GM10266 (cell line): Measurements from ENCODE around the gene TWIST2.

Experiments used
- DNase-seq: peaks from one replicate; pipeline ENCODE4 v3.0.0; 2012; ENCODE audit errors: extremely low spot score
- CTCF ChIP-seq: IDR thresholded peaks from 2 replicates; pipeline ENCODE4 v1.5.1; 2012; ENCODE audit warnings: mild to moderate bottlenecking, low read depth; ENCODE audit not compliant: control insufficient read depth, insufficient read depth; ENCODE audit errors: missing control alignments

TWIST2 gene

GRCh38 chr2:238903141-238903540 is 55.3 kb downstream of the TWIST2 start:
- no peak for DNase-seq
- TF ChIP-seq CTCF = no peak

- DNase-seq = no peak
- TF ChIP-seq CTCF = no peak
Measured at GRCh38 chr2:238904177-238904576, 56.3 kb downstream of the TWIST2 start.

- no peak for DNase-seq
- TF ChIP-seq CTCF = no peak
Measured at GRCh38 chr2:238904716-238905115, 56.8 kb downstream of the TWIST2 start.

- DNase-seq = no peak
- TF ChIP-seq CTCF = no peak
Measured at GRCh38 chr2:238905224-238905623, 57.3 kb downstream of the TWIST2 start.

- TF ChIP-seq CTCF = no peak
- DNase-seq = no peak
Measured at GRCh38 chr2:238905644-238906043, 57.8 kb downstream of the TWIST2 start.

GRCh38 chr2:238906254-238906935 is 58.5 kb downstream of the TWIST2 start:
- TF ChIP-seq CTCF = no peak

GRCh38 chr2:238906936-238907716 is 59.2 kb downstream of the TWIST2 start:
- DNase-seq = no peak
- TF ChIP-seq CTCF = no peak

More at GRCh38 chr2:238906254-238906935, 58.5 kb downstream of the TWIST2 start:
- no peak for DNase-seq
